Measurements from ENCODE around the gene CAGE1.
"Not testable (repeated sequence)": the region's sequence is repeated elsewhere in the genome, so short reads cannot be mapped to it uniquely, and the experiment has no call there.

CAGE1 gene

GRCh38 chr6:7406743-7407142, 17.2 kb upstream of the CAGE1 start:
- no peak for DNase-seq

- DNase-seq: no peak
These were observed 15.0 kb upstream of the CAGE1 start for GRCh38 chr6:7404546-7404945.

GRCh38 chr6:7402716-7403115, 13.2 kb upstream of the CAGE1 start:
- no peak for DNase-seq

GRCh38 chr6:7401075-7401474, 11.5 kb upstream of the CAGE1 start:
- no peak for DNase-seq

- DNase-seq: no peak
These were observed 2.9 kb upstream of the CAGE1 start for GRCh38 chr6:7392402-7392801.

- DNase-seq: no peak
These were observed 1.6 kb upstream of the CAGE1 start for GRCh38 chr6:7391151-7391550.

- DNase-seq: no peak
These were observed 810 bp upstream of the CAGE1 start for GRCh38 chr6:7390226-7390878.

- no peak for DNase-seq
These were observed 436 bp downstream of the CAGE1 start for GRCh38 chr6:7389162-7389450.

- DNase-seq: no peak
These were observed 8.4 kb downstream of the CAGE1 start for GRCh38 chr6:7381092-7381491.

- DNase-seq: no peak
These were observed 10.8 kb downstream of the CAGE1 start for GRCh38 chr6:7378740-7379139.

GRCh38 chr6:7377961-7378360, 11.6 kb downstream of the CAGE1 start:
- no peak for DNase-seq

- DNase-seq: no peak
These were observed 15.8 kb downstream of the CAGE1 start for GRCh38 chr6:7373739-7374138.

- no peak for DNase-seq
These were observed 22.1 kb downstream of the CAGE1 start for GRCh38 chr6:7367408-7367807.

- not testable (repeated sequence) for DNase-seq
These were observed 37.6 kb downstream of the CAGE1 start for GRCh38 chr6:7351916-7352315.

- DNase-seq: not testable (repeated sequence)
These were observed 39.0 kb downstream of the CAGE1 start for GRCh38 chr6:7350591-7350990.

GRCh38 chr6:7347551-7347997, 42.0 kb downstream of the CAGE1 start:
- DNase-seq: not testable (repeated sequence)

- not testable (repeated sequence) for DNase-seq
These were observed 44.6 kb downstream of the CAGE1 start for GRCh38 chr6:7344773-7345450.

- DNase-seq: no peak
These were observed 45.7 kb downstream of the CAGE1 start for GRCh38 chr6:7343546-7344475.

GRCh38 chr6:7341989-7342742, 47.4 kb downstream of the CAGE1 start:
- DNase-seq: no peak

GRCh38 chr6:7341271-7341670, 48.3 kb downstream of the CAGE1 start:
- DNase-seq: no peak

- DNase-seq: not testable (repeated sequence)
These were observed 50.4 kb downstream of the CAGE1 start for GRCh38 chr6:7339007-7339732.

- DNase-seq: no peak
These were observed 51.5 kb downstream of the CAGE1 start for GRCh38 chr6:7338031-7338430.
